GM12864 (cell line): ENCODE data around the gene WEE1.

Source experiments
- DNase-seq: peaks from one replicate; pipeline ENCODE4 v3.0.0-alpha.2; 2011; ENCODE audit warnings: low read depth
- H3K4me3 ChIP-seq: 2 replicates; pipeline ENCODE4 v1.5.1; 2011; ENCODE audit warnings: mild to moderate bottlenecking, low read depth, low read length, control low read depth
- TF ChIP-seq, protein P1 (sequence below): IDR thresholded peaks from 2 replicates; pipeline ENCODE4 v1.5.1; 2011; ENCODE audit warnings: low read depth, mild to moderate bottlenecking, moderate library complexity, low read length, control low read depth, inconsistent platforms; ENCODE audit errors: missing control alignments

Gene WEE1

DNA sequence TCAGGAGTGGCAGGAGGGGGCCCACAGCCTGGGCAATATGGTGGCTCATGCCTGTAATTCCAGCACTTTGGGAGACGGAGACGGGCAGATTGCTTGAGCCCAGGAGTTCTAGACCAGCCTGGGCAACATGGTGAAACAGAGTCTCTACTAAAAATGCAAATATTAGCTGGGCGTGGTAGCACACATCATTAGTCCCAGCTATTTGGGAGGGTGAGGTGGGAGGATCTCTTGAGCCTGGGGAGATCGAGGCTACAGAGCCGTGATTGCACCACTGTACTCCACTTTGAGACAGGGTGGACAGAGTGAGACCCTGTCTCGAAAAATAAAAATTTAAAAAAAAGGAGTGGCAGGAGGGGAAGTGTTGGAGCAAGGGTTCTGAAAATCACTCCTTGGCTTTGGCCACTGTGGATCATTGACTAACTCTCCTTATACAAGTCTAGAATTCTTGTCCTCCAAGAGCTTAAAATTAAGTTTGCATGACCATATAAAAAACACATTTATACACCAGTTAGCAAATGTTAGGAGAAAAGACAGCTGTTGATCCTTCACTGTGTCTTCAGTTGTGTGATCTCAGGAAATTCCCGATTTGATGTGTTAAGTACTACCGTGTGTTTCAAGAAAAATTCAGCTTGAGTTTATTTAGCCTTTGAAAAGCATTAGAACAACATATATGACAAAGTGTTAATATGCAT lies 2.3 kb upstream of the WEE1 start:
- DNase-seq = no peak
- H3K4me3 ChIP-seq = no peak overlapping the region
- TF ChIP-seq, protein P1, sequence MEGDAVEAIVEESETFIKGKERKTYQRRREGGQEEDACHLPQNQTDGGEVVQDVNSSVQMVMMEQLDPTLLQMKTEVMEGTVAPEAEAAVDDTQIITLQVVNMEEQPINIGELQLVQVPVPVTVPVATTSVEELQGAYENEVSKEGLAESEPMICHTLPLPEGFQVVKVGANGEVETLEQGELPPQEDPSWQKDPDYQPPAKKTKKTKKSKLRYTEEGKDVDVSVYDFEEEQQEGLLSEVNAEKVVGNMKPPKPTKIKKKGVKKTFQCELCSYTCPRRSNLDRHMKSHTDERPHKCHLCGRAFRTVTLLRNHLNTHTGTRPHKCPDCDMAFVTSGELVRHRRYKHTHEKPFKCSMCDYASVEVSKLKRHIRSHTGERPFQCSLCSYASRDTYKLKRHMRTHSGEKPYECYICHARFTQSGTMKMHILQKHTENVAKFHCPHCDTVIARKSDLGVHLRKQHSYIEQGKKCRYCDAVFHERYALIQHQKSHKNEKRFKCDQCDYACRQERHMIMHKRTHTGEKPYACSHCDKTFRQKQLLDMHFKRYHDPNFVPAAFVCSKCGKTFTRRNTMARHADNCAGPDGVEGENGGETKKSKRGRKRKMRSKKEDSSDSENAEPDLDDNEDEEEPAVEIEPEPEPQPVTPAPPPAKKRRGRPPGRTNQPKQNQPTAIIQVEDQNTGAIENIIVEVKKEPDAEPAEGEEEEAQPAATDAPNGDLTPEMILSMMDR = no peak

DNA sequence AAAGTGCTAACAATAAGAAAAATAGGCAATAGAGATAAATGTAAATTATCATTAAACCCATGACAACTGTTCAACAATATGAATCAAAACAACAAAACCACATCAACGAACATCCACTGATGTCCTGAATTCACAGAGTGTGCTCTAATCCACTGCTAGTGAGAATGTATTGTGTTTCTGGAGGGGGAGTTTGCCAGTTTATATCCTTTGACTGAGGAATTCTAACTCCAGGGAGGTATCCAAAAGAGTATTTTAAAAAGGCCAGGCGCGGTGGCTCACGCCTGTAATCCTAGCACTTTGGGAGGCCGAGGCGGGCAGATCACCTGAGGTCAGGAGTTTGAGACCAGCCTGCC lies 1.7 kb upstream of the WEE1 start:
- H3K4me3 ChIP-seq = no peak overlapping the region
- TF ChIP-seq, protein P1 = no peak

GRCh38 chr11:9573775-9574621 lies 528 bp downstream of the WEE1 start:
- peak overlapping the region; percentile 88 for H3K4me3 ChIP-seq
- TF ChIP-seq, protein P1 = no peak
- DNase-seq = no peak

More for the DNA sequence above, 1.7 kb upstream of the WEE1 start:
- no peak for DNase-seq

GRCh38 chr11:9574622-9575259 lies 1.3 kb downstream of the WEE1 start:
- TF ChIP-seq, protein P1 = no peak
- H3K4me3 ChIP-seq = peak overlapping the region; percentile 88
- no peak for DNase-seq

- DNase-seq = no peak
- TF ChIP-seq, protein P1 = no peak
- H3K4me3 ChIP-seq = peak overlapping the region; percentile 88
These were observed 2.1 kb downstream of the WEE1 start for GRCh38 chr11:9575260-9576240.

- no peak for DNase-seq
- TF ChIP-seq, protein P1 = no peak
- H3K4me3 ChIP-seq = peak overlapping the region; percentile 88
These were observed 3.4 kb downstream of the WEE1 start for GRCh38 chr11:9576701-9577381.
